ENCODE results near the gene GGNBP2.

GGNBP2 gene

DNA sequence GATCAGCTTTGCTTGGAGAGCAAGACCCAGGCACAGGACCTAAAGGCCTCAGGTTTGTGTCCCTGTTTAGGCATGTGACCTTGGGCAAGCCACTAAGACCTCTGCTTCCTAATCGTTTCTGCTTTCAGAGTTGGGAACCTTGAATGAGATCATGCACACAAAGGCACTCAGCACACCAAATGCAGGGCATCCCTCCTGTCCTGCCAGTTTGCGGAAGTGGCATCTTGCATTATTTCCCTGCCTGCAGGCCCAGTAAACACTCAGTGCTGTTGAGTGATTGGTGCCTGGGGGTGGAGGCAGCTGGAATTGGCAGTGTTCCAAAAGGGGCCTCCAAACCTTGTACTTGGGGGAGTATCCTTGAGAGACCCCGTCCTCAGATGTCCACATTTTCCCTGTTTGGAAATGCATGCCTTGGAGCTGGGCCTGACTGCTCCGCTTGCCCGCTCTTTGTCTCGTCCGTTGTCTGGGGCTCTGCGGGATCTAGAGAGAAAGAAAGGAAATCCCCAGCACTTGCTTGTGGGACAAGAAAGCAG, 85.3 kb downstream of the GGNBP2 start:
- no peak for DNase-seq (ENCODE audit: low read depth in 3 of 3)

DNA sequence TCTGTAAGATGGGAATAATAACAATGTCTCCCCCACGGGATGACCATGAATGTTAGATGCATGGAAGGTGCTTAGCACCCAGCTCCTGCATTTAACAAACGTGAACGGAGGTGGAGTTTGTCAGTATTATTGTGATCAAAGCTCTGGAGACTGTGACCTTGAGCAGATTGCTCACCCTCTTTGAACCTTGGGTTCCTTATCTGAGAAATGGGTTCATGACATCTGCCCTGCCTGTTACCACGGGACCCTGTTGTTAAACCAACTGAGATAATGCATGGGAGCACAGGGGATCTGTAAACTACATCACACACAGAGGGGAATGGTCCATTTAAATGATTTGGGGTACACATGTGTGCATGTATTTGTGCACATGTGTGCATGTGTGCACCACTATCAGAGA, 86.3 kb downstream of the GGNBP2 start:
- no peak for DNase-seq (ENCODE audit: low read depth in 3 of 3)

DNA sequence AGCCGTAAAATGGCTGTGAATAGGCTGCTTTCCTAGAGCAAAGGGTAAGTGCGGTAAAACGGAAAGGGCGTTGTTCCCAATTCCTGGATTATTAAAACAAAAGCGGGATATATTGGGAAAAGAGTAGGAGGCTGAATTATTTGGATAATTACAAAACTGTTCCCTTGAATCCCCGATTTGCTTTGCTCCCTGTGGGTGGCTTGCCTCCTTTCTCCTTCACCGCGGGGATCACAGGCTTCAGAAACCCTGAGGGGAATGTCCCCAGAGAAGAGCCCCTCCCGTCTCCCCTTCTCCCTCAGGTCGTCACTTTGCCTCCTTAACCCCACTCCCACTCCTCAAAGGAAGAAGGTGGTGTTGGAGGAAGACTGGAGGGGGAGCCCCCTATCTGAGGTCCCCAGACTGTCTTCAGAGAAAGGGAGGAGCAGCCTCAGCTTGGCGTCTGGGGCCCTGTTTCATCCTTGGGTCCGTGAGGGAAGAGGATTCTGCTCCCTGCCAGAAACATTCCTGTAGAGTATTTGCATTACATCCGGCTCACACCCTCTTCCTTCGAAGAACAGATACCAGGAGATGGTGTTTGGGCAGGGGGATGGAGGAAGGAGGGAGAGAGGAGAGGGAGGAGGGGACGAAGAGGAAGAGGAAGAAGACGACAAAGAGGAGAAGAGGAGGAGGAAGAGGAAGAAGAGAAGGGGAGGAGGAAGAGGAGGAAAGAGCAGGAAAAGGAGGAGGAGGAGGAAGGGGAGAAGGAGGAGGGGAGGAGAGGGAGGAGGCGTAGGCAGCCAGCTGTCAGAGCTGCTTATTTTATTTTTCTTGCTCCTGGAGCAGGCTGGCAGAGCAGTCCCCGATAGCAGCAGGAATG, 88.4 kb downstream of the GGNBP2 start:
- DNase-seq (ENCODE audit: low read depth in 3 of 3), result no peak

Data from stimulated activated CD4-positive, alpha-beta T cell treated with anti-CD3 and anti-CD28 coated beads, TNF-alpha, amount 100 ng/mL, for 4 hours (primary cell).